Neural crest cell (in vitro differentiated cells): ENCODE measurements around the gene DEF6. TPM values are rescaled to one million over a fixed set of nuclear protein-coding genes. Genes with fewer than 3 reads are reported as not detected.

ENCODE experiments used
- DNase-seq: peaks from one replicate; pipeline ENCODE4 v3.0.0; 2021; ENCODE audit warnings: low read depth, mixed read lengths, low spot score
- H3K27ac Mint-ChIP-seq: one replicate; pipeline ENCODE4 v1.8.0; 2021; ENCODE audit warnings: mild to moderate bottlenecking, mixed read lengths; ENCODE audit not compliant: unreplicated experiment
- H3K27me3 Mint-ChIP-seq: 2 replicates; pipeline ENCODE4 v1.8.0; 2021; ENCODE audit warnings: low read depth, mild to moderate bottlenecking, mixed read lengths
- H3K36me3 Mint-ChIP-seq: 2 replicates; pipeline ENCODE4 v1.8.0; 2021; ENCODE audit warnings: low read depth, mild to moderate bottlenecking, mixed read lengths
- H3K4me1 Mint-ChIP-seq: 2 replicates; pipeline ENCODE4 v1.8.0; 2021; ENCODE audit warnings: mixed read lengths
- H3K4me3 Mint-ChIP-seq: one replicate; pipeline ENCODE4 v1.8.0; 2021; ENCODE audit warnings: mild to moderate bottlenecking, mixed read lengths
- H3K9me3 Mint-ChIP-seq: 2 replicates; pipeline ENCODE4 v1.8.0; 2021; ENCODE audit warnings: mixed read lengths
- CTCF ChIP-seq: fragments of 200-600 bp; sonication (generic); conservative IDR thresholded peaks from 2 replicates; pipeline ENCODE4 v1.5.0; 2021; ENCODE audit warnings: antibody characterized with exemption, mild to moderate bottlenecking
- total RNA-seq: library from RNA; stranded (reverse); gene quantifications from 2 replicates; pipeline ENCODE4 v1.2.1, GENCODE V29; 2021

DEF6 gene
- total RNA-seq, 1 donor from 2014 or later = 1.9 TPM

GRCh38 chr6:35292494-35292893, 5.1 kb upstream of the DEF6 start:
- H3K9me3 Mint-ChIP-seq = no peaks in the 10 kb centered on the region
- H3K27me3 Mint-ChIP-seq = no peaks in the 10 kb centered on the region
- no peak for TF ChIP-seq CTCF
- H3K4me1 Mint-ChIP-seq = no peaks in the 10 kb centered on the region
- peak overlapping the region; percentile 57 for H3K27ac Mint-ChIP-seq
- H3K4me3 Mint-ChIP-seq = no peak overlapping the region
- no peak for DNase-seq
- peaks cover 4% of the 10 kb centered on the region for H3K36me3 Mint-ChIP-seq

- no peak for TF ChIP-seq CTCF
- H3K4me1 Mint-ChIP-seq = no peaks in the 10 kb centered on the region
- H3K27me3 Mint-ChIP-seq = no peaks in the 10 kb centered on the region
- DNase-seq = no peak
- no peak overlapping the region for H3K27ac Mint-ChIP-seq
- H3K36me3 Mint-ChIP-seq = peaks cover 4% of the 10 kb centered on the region
- H3K4me3 Mint-ChIP-seq = no peak overlapping the region
- no peaks in the 10 kb centered on the region for H3K9me3 Mint-ChIP-seq
These were observed 3.9 kb upstream of the DEF6 start for GRCh38 chr6:35293681-35294080.

- H3K9me3 Mint-ChIP-seq = no peaks in the 10 kb centered on the region
- H3K4me3 Mint-ChIP-seq = no peak overlapping the region
- H3K36me3 Mint-ChIP-seq = peaks cover 4% of the 10 kb centered on the region
- H3K4me1 Mint-ChIP-seq = peaks cover 2% of the 10 kb centered on the region
- H3K27me3 Mint-ChIP-seq = no peaks in the 10 kb centered on the region
- peak; percentile 79 for TF ChIP-seq CTCF
- no peak overlapping the region for H3K27ac Mint-ChIP-seq
- peak; percentile 20 for DNase-seq
These were observed 3.2 kb upstream of the DEF6 start for GRCh38 chr6:35294308-35294945.

GRCh38 chr6:35295036-35295435, 2.6 kb upstream of the DEF6 start:
- Mint-ChIP-seq H3K27ac (no peak overlapping the region), H3K4me1 (peaks cover 5% of the 10 kb centered on the region), H3K9me3 (no peaks in the 10 kb centered on the region), H3K27me3 (no peaks in the 10 kb centered on the region), H3K36me3 (peaks cover 4% of the 10 kb centered on the region), H3K4me3 (no peak overlapping the region)
- TF ChIP-seq CTCF = no peak
- no peak for DNase-seq

- no peak for DNase-seq
- H3K27me3 Mint-ChIP-seq = no peaks in the 10 kb centered on the region
- H3K4me1 Mint-ChIP-seq = peaks cover 5% of the 10 kb centered on the region
These were observed 1.9 kb upstream of the DEF6 start for GRCh38 chr6:35295521-35296315.

More at GRCh38 chr6:35295521-35296315, 1.9 kb upstream of the DEF6 start:
- Mint-ChIP-seq H3K9me3 (no peaks in the 10 kb centered on the region), H3K36me3 (peaks cover 4% of the 10 kb centered on the region), H3K4me3 (no peak overlapping the region), H3K27ac (no peak overlapping the region)
- TF ChIP-seq CTCF = no peak
